Endothelial cell of umbilical vein (primary cell): ENCODE measurements around the gene SLC44A2. TPM values are rescaled to one million over a fixed set of nuclear protein-coding genes. Genes with fewer than 3 reads are reported as not detected.

Experiments
- BruUV-seq: library from RNA; stranded (reverse); fragments of 400-500 nt; replicated peaks from 2 replicates; lab custom pipeline; 2021; lab: Mats Ljungman, UMichigan
- CTCF ChIA-PET: fragments of 300-600, 350-600 bp; sonication (Branson Sonifier 250); formaldehyde crosslinking; loops from one replicate; lab custom pipeline; 2021; ENCODE audit warnings: antibody characterized with exemption, inconsistent platforms; lab: Charles Lee
- POLR2A ChIA-PET: fragments of 300-600, 350-600 bp; sonication (Branson Sonifier 250); formaldehyde crosslinking; loops from one replicate; lab custom pipeline; 2021; ENCODE audit warnings: antibody characterized with exemption, inconsistent platforms; lab: Charles Lee
- DNase-seq: peaks from one replicate; pipeline ENCODE4 v3.0.0-alpha.2; 2011; ENCODE audit warnings: low read depth, low spot score
- FAIRE-seq: peaks from 2 replicates; lab custom pipeline; 2011; peaks lifted over from hg19 to GRCh38; lab: Jason Lieb, UNC
- H2AFZ ChIP-seq: 2 replicates; pipeline ENCODE4 v1.6.0; 2012; ENCODE audit warnings: low read depth, low read length, control low read depth, inconsistent platforms
- H3K27ac ChIP-seq: 2 replicates; pipeline ENCODE4 v1.5.1; 2011; ENCODE audit warnings: low read depth, mild to moderate bottlenecking, control low read depth, low read length, moderate library complexity; ENCODE audit not compliant: insufficient read depth
- H3K27me3 ChIP-seq, 2 experiments: 2 replicates each; pipeline versions ENCODE4 v1.6.0 to v1.6.1; 2011; ENCODE audit warnings: low read length in 2 of 2, mixed read lengths in 1 of 2; ENCODE audit not compliant: control insufficient read depth in 2 of 2, insufficient read depth in 2 of 2
- H3K36me3 ChIP-seq, 2 experiments: 2 replicates in 1 of 2; 3 replicates in 1 of 2; pipeline ENCODE4 v1.5.1; 2011; ENCODE audit warnings: low read length in 2 of 2, mild to moderate bottlenecking in 1 of 2, moderate library complexity in 1 of 2; ENCODE audit not compliant: control insufficient read depth in 2 of 2, insufficient read depth in 2 of 2; ENCODE audit errors: extremely low read depth in 1 of 2
- H3K4me1 ChIP-seq: 3 replicates; pipeline ENCODE4 v1.5.1; 2011; ENCODE audit warnings: mild to moderate bottlenecking, low read length; ENCODE audit not compliant: control insufficient read depth, insufficient read depth; ENCODE audit errors: extremely low read depth
- H3K4me2 ChIP-seq: 2 replicates; pipeline ENCODE4 v1.6.1; 2011; ENCODE audit warnings: low read length, control low read depth, mixed read lengths; ENCODE audit not compliant: insufficient read depth
- H3K4me3 ChIP-seq, 3 experiments: fragments of 200-600 bp in 1 of 3; sonication (generic), shearing (Covaris generic) in 1 of 3; replicated peaks in 1 of 3; 2 replicates each; pipeline ENCODE4 v1.5.1; 2011 to 2016; ENCODE audit warnings: control low read depth in 3 of 3, low read length in 3 of 3, mild to moderate bottlenecking in 2 of 3, inconsistent platforms in 1 of 3, low read depth in 1 of 3, moderate library complexity in 1 of 3; ENCODE audit not compliant: insufficient read depth in 1 of 3
- H3K79me2 ChIP-seq: 2 replicates; pipeline ENCODE4 v1.6.0; 2012; ENCODE audit warnings: low read length, inconsistent platforms; ENCODE audit not compliant: control insufficient read depth, insufficient read depth
- H3K9ac ChIP-seq: replicated peaks from 2 replicates; pipeline ENCODE3; 2011; ENCODE audit warnings: low read length, control low read depth; ENCODE audit not compliant: insufficient read depth; ENCODE audit errors: extremely low read depth
- H3K9me1 ChIP-seq: replicated peaks from 3 replicates; pipeline ENCODE4 v1.6.0; 2011; ENCODE audit warnings: mild to moderate bottlenecking, low read length; ENCODE audit not compliant: control insufficient read depth, insufficient read depth; ENCODE audit errors: extremely low read depth
- H3K9me3 ChIP-seq: replicated peaks from 2 replicates; pipeline ENCODE4 v1.5.1; 2012; ENCODE audit warnings: low read length, inconsistent platforms; ENCODE audit not compliant: control insufficient read depth, insufficient read depth
- H4K20me1 ChIP-seq: replicated peaks from 2 replicates; pipeline ENCODE3; 2011; ENCODE audit warnings: mild to moderate bottlenecking, low read length; ENCODE audit not compliant: control insufficient read depth, insufficient read depth; ENCODE audit errors: extremely low read depth
- EZH2 ChIP-seq: IDR thresholded peaks from 2 replicates; pipeline ENCODE4 v1.6.1; 2012; ENCODE audit warnings: borderline replicate concordance, low read depth, mild to moderate bottlenecking, moderate library complexity, low read length, inconsistent platforms; ENCODE audit not compliant: severe bottlenecking
- FOS ChIP-seq: IDR thresholded peaks from 2 replicates; pipeline ENCODE4 v1.6.1; 2011; ENCODE audit warnings: mild to moderate bottlenecking, low read length, moderate library complexity, borderline replicate concordance; ENCODE audit not compliant: insufficient read depth
- JUN ChIP-seq: IDR thresholded peaks from 2 replicates; pipeline ENCODE4 v1.6.1; 2011; ENCODE audit warnings: borderline replicate concordance, low read depth; ENCODE audit not compliant: insufficient read length, insufficient read depth
- MAX ChIP-seq: IDR thresholded peaks from 2 replicates; pipeline ENCODE4 v1.6.1; 2011; ENCODE audit not compliant: insufficient read depth, insufficient read length
- MYC ChIP-seq: IDR thresholded peaks from one replicate; pipeline ENCODE4 v1.6.1; 2011; ENCODE audit warnings: mild to moderate bottlenecking, low read depth, low read length
- POLR2A ChIP-seq: IDR thresholded peaks from 2 replicates; pipeline ENCODE4 v1.6.1; 2012; ENCODE audit warnings: low read depth, mild to moderate bottlenecking, control low read depth, low read length
- dilution Hi-C: fragments of 300-500 bp; cut with MboI; formaldehyde crosslinking; loops from one replicate; pipeline ENCODE4 v1.15.0; 2019; ENCODE audit warnings: low sequenced_read_pairs; ENCODE audit not compliant: extremely low pct_ligation_motif_present
- intact Hi-C: fragments of 100-400 bp; cut with micrococcal nuclease; formaldehyde crosslinking; loops from one replicate; pipeline ENCODE4 v1.10.0; 2022
- polyA plus RNA-seq, 4 experiments: library from polyadenylated mRNA; depleted of rRNA in 3 of 4; stranded (reverse) in 3 of 4; unstranded in 1 of 4; fragments of >200 nt; gene quantifications; 2 replicates each; pipeline versions ENCODE4 v1.2.1 to v1.2.3, GENCODE V29; 2011 to 2012; ENCODE audit warnings: missing spikeins in 1 of 4
- total RNA-seq: library from RNA; stranded (reverse); gene quantifications from 2 replicates; pipeline ENCODE4 v1.2.3, GENCODE V29; 2021

Gene SLC44A2
- total and polyA plus RNA-seq, 2 donors (not counting 3 experiments of a cell fraction or from before 2014, with no cell fraction given): 97.7 to 130 TPM

GRCh38 chr19:10583036-10583776 is 42.1 kb upstream of the SLC44A2 start:
- BruUV-seq: no TSS peak
- Histone ChIP-seq H3K36me3 (no peaks in the 10 kb centered on the region), H2AFZ (no peak overlapping the region), H3K4me3 (no peak overlapping the region), H4K20me1 (no peaks in the 10 kb centered on the region), H3K4me2 (no peak overlapping the region), H3K4me1 (no peaks in the 10 kb centered on the region), H3K79me2 (no peaks in the 10 kb centered on the region), H3K27me3 (peaks cover 10% of the 10 kb centered on the region in 2 experiments), H3K9me1 (no peaks in the 10 kb centered on the region), H3K27ac (no peak overlapping the region), H3K9me3 (no peaks in the 10 kb centered on the region), H3K9ac (no peak overlapping the region)
- no peak for DNase-seq
- intact Hi-C loops: loop anchor here (5.0 kb wide), 1 partner anchor 44 kb away; the partner anchor contains the start of gene SLC44A2
- no peak for FAIRE-seq
- ChIA-PET CTCF (interaction anchor here (4.8 to 9.1 kb wide), 2 partner anchors 63 to 117 kb away, joined by 135 to 654 read pairs; partner anchors contain the start of gene QTRT1), POLR2A (no interaction called here)
- dilution Hi-C loops: no loop called here
- TF ChIP-seq FOS (no peak), JUN (no peak), MAX (no peak), MYC (no peak), POLR2A (no peak)

- intact Hi-C loops: no loop called here
- peaks cover 10% of the 10 kb centered on the region in 2 experiments for H3K27me3 ChIP-seq
- H3K36me3 ChIP-seq: no peaks in the 10 kb centered on the region
- no peaks in the 10 kb centered on the region for H3K4me1 ChIP-seq
- FAIRE-seq (no peak), DNase-seq (no peak)
- ChIA-PET CTCF (interaction anchor here (0.7 to 9.1 kb wide), 3 partner anchors 60 to 409 kb away, joined by 3 to 654 read pairs (median 8); no protein-coding TSS in a partner anchor), POLR2A (interaction anchor here (0.7 kb wide), 1 partner anchor 109 kb away, joined by 3 read pairs; no protein-coding TSS in a partner anchor)
- BruUV-seq: no TSS peak
- no peak overlapping the region for H3K27ac ChIP-seq
- dilution Hi-C loops: no loop called here
- no peaks in the 10 kb centered on the region for H3K79me2 ChIP-seq
- H3K4me2 ChIP-seq: no peak overlapping the region
- no peak overlapping the region for H3K4me3 ChIP-seq
- no peaks in the 10 kb centered on the region for H3K9me1 ChIP-seq
- no peaks in the 10 kb centered on the region for H3K9me3 ChIP-seq
- H3K9ac ChIP-seq: no peak overlapping the region
- no peak overlapping the region for H2AFZ ChIP-seq
- no peaks in the 10 kb centered on the region for H4K20me1 ChIP-seq
- TF ChIP-seq MAX (no peak), EZH2 (no peak)
These were observed 39.0 kb upstream of the SLC44A2 start for GRCh38 chr19:10586396-10586795.
